PC-3 (cell line): ENCODE results near the gene SLC19A1.

Experiments
- CTCF ChIP-seq: fragments of 300-600 bp; sonication (generic); conservative IDR thresholded peaks from 2 replicates; pipeline ENCODE4 v1.5.1; 2017; ENCODE audit warnings: antibody characterized with exemption, low read depth, mild to moderate bottlenecking, low read length
- EZH2 ChIP-seq: fragments of 300-600 bp; sonication (generic); IDR thresholded peaks from one replicate; pipeline ENCODE4 v1.6.1; 2017; ENCODE audit warnings: antibody characterized with exemption, mild to moderate bottlenecking, low read length; ENCODE audit not compliant: unreplicated experiment

- TF ChIP-seq CTCF (no peak), EZH2 (no peak)
Measured at GRCh38 chr21:45477176-45478114, 64.8 kb downstream of the SLC19A1 start.
